CD14-positive monocyte (primary cell): ENCODE data around the gene HLA-DQA2. TPM values are rescaled to one million over a fixed set of nuclear protein-coding genes. Genes with fewer than 3 reads are reported as not detected.

ENCODE experiments used
- DNase-seq, 3 donors: peaks; one replicate each; pipeline ENCODE4 v3.0.0-alpha.2; 2011 to 2022
- H2AFZ ChIP-seq: 2 replicates; pipeline ENCODE4 v1.6.0; 2012; ENCODE audit warnings: mild to moderate bottlenecking, low read depth, low read length, inconsistent platforms; ENCODE audit not compliant: insufficient read depth, poor library complexity, severe bottlenecking
- H3K27ac ChIP-seq, 2 donors: 1 replicate in 1 of 2; 2 replicates in 1 of 2; pipeline ENCODE4 v1.5.1; 2012 to 2013; ENCODE audit warnings: low read length in 2 of 2, control low read depth in 1 of 2, inconsistent platforms in 1 of 2, low read depth in 1 of 2, mild to moderate bottlenecking in 1 of 2
- H3K27me3 ChIP-seq, 2 donors: one replicate each; pipeline versions ENCODE4 v1.6.0 to v1.6.1; 2011 to 2013; ENCODE audit warnings: low read length in 2 of 2; ENCODE audit not compliant: control insufficient read depth in 2 of 2, insufficient read depth in 2 of 2
- H3K36me3 ChIP-seq, 2 donors: replicated peaks in 1 of 2; 1 replicate in 1 of 2; 2 replicates in 1 of 2; pipeline versions ENCODE4 v1.5.1 to v1.6.1; 2012 to 2013; ENCODE audit warnings: low read length in 2 of 2, control low read depth in 1 of 2, inconsistent platforms in 1 of 2, mild to moderate bottlenecking in 1 of 2; ENCODE audit not compliant: insufficient read depth in 2 of 2, control insufficient read depth in 1 of 2
- H3K4me1 ChIP-seq, 2 donors: 1 replicate in 1 of 2; 2 replicates in 1 of 2; pipeline versions ENCODE4 v1.5.1 to v1.6.1; 2012 to 2013; ENCODE audit warnings: low read length in 2 of 2, control low read depth in 1 of 2, inconsistent platforms in 1 of 2, mild to moderate bottlenecking in 1 of 2, moderate library complexity in 1 of 2; ENCODE audit not compliant: insufficient read depth in 2 of 2, control insufficient read depth in 1 of 2
- H3K4me2 ChIP-seq: replicated peaks from 2 replicates; pipeline ENCODE3; 2012; ENCODE audit warnings: low read length, moderate library complexity, mild to moderate bottlenecking; ENCODE audit not compliant: poor library complexity, severe bottlenecking; ENCODE audit errors: extremely low read depth
- H3K4me3 ChIP-seq, 3 experiments: fragments of 200-600 bp in 1 of 3; sonication (generic) in 1 of 3; replicated peaks in 1 of 3; 1 replicate in 2 of 3; 2 replicates in 1 of 3; pipeline ENCODE4 v1.5.1; 2011 to 2013; ENCODE audit warnings: low read length in 3 of 3, mild to moderate bottlenecking in 3 of 3, control low read depth in 2 of 3, low read depth in 2 of 3, inconsistent platforms in 1 of 3, moderate library complexity in 1 of 3
- H3K79me2 ChIP-seq: 2 replicates; pipeline ENCODE4 v1.6.0; 2012; ENCODE audit warnings: mild to moderate bottlenecking, control low read depth, inconsistent platforms, low read length, moderate library complexity; ENCODE audit not compliant: insufficient read depth
- H3K9ac ChIP-seq: 2 replicates; pipeline ENCODE4 v1.6.0; 2017; ENCODE audit warnings: low read length, mild to moderate bottlenecking; ENCODE audit not compliant: insufficient read depth, poor library complexity, severe bottlenecking
- H3K9me3 ChIP-seq, 2 donors: replicated peaks in 1 of 2; 1 replicate in 1 of 2; 2 replicates in 1 of 2; pipeline versions ENCODE4 v1.5.1 to v1.6.1; 2012 to 2013; ENCODE audit warnings: low read length in 2 of 2, control low read depth in 1 of 2; ENCODE audit not compliant: control insufficient read depth in 1 of 2, insufficient read depth in 1 of 2
- H4K20me1 ChIP-seq: 2 replicates; pipeline ENCODE4 v1.6.0; 2012; ENCODE audit warnings: mild to moderate bottlenecking, low read length, control low read depth, moderate library complexity; ENCODE audit not compliant: insufficient read depth
- H3K27ac Mint-ChIP-seq, 7 donors: one replicate each; pipeline ENCODE4 v1.8.0; 2020; ENCODE audit warnings: mild to moderate bottlenecking in 7 of 7, mixed read lengths in 7 of 7, moderate library complexity in 6 of 7, inconsistent platforms in 2 of 7
- H3K27me3 Mint-ChIP-seq, 3 donors: one replicate each; pipeline ENCODE4 v1.8.0; 2021 to 2022; ENCODE audit warnings: low read depth in 3 of 3, mild to moderate bottlenecking in 3 of 3, mixed read lengths in 3 of 3, moderate library complexity in 3 of 3, inconsistent platforms in 1 of 3
- H3K36me3 Mint-ChIP-seq, 2 donors: one replicate each; pipeline ENCODE4 v1.8.0; 2020; ENCODE audit warnings: mixed read lengths in 2 of 2, inconsistent platforms in 1 of 2, mild to moderate bottlenecking in 1 of 2
- H3K4me1 Mint-ChIP-seq: one replicate; pipeline ENCODE4 v1.8.0; 2020; ENCODE audit warnings: mild to moderate bottlenecking, mixed read lengths
- H3K4me3 Mint-ChIP-seq, 2 donors: one replicate each; pipeline ENCODE4 v1.8.0; 2020; ENCODE audit warnings: mild to moderate bottlenecking in 2 of 2, mixed read lengths in 2 of 2, moderate library complexity in 1 of 2
- H3K9me3 Mint-ChIP-seq, 7 donors: one replicate each; pipeline ENCODE4 v1.8.0; 2020 to 2022; ENCODE audit warnings: mixed read lengths in 7 of 7, mild to moderate bottlenecking in 6 of 7, moderate library complexity in 6 of 7, inconsistent platforms in 2 of 7
- intact Hi-C, 2 donors: fragments of 100-400 bp; cut with micrococcal nuclease; formaldehyde crosslinking; loops; one replicate each; pipeline versions ENCODE4 v1.15.0 to v1.15.1; 2023
- polyA plus RNA-seq, 3 donors: library from polyadenylated mRNA; depleted of rRNA in 1 of 3; unstranded in 2 of 3; stranded (reverse) in 1 of 3; fragments of 300-500 nt in 2 of 3; fragments of >200 nt in 1 of 3; fragmentation: Illumina TruSeq in 2 of 3; gene quantifications; 1 replicate in 2 of 3; 2 replicates in 1 of 3; pipeline ENCODE4 v1.2.3, GENCODE V29; 2012 to 2021
- TF ChIP-seq, protein P1 (sequence below): fragments of 200-600 bp; IDR thresholded peaks from one replicate; pipeline ENCODE4 v1.8.0; 2022; ENCODE audit warnings: antibody characterized with exemption, mild to moderate bottlenecking

HLA-DQA2 gene
- polyA plus RNA-seq, 3 donors, result 0.24 to 53.5 (median 15.5) TPM

- intact Hi-C loops, result loop anchor here (5.0 to 10.0 kb wide), 2 partner anchors 78 to 85 kb away; no protein-coding TSS in a partner anchor
- Histone ChIP-seq H3K9me3 (no peaks in the 10 kb centered on the region), H3K4me1 (peaks cover 9 to 11% of the 10 kb centered on the region in 2 donors), H3K4me3 (no peak overlapping the region), H3K27ac (no peak overlapping the region), H3K27me3 (no peaks in the 10 kb centered on the region), H2AFZ (no peak overlapping the region), H3K79me2 (no peaks in the 10 kb centered on the region), H3K9ac (no peak overlapping the region), H4K20me1 (no peaks in the 10 kb centered on the region), H3K4me2 (no peak overlapping the region), H3K36me3 (no peaks in the 10 kb centered on the region)
- peaks cover 1 to 4% (median 2%) of the 10 kb centered on the region in 3 donors for H3K27me3 Mint-ChIP-seq
- DNase-seq, result no peak
- H3K27ac Mint-ChIP-seq, result no peak overlapping the region
- TF ChIP-seq, protein P1, sequence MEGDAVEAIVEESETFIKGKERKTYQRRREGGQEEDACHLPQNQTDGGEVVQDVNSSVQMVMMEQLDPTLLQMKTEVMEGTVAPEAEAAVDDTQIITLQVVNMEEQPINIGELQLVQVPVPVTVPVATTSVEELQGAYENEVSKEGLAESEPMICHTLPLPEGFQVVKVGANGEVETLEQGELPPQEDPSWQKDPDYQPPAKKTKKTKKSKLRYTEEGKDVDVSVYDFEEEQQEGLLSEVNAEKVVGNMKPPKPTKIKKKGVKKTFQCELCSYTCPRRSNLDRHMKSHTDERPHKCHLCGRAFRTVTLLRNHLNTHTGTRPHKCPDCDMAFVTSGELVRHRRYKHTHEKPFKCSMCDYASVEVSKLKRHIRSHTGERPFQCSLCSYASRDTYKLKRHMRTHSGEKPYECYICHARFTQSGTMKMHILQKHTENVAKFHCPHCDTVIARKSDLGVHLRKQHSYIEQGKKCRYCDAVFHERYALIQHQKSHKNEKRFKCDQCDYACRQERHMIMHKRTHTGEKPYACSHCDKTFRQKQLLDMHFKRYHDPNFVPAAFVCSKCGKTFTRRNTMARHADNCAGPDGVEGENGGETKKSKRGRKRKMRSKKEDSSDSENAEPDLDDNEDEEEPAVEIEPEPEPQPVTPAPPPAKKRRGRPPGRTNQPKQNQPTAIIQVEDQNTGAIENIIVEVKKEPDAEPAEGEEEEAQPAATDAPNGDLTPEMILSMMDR, result no peak
- peaks cover 0 to 6% (median 0%) of the 10 kb centered on the region in 7 donors for H3K9me3 Mint-ChIP-seq
- H3K36me3 Mint-ChIP-seq, result no peaks in the 10 kb centered on the region
- H3K4me3 Mint-ChIP-seq, result no peak overlapping the region
- H3K4me1 Mint-ChIP-seq, result peaks cover 15% of the 10 kb centered on the region
Measured at GRCh38 chr6:32709625-32710024, 31.6 kb upstream of the HLA-DQA2 start.

GRCh38 chr6:32713241-32713640 is 27.9 kb upstream of the HLA-DQA2 start:
- no peaks in the 10 kb centered on the region for H3K9me3 ChIP-seq
- H3K9me3 Mint-ChIP-seq, result peaks cover 0 to 2% (median 0%) of the 10 kb centered on the region in 7 donors
- H3K4me3 ChIP-seq, result no peak overlapping the region
- H3K36me3 Mint-ChIP-seq, result no peaks in the 10 kb centered on the region
- no peak overlapping the region for H3K27ac ChIP-seq
- intact Hi-C loops, result loop anchor here in 1 of 2 donors (5.0 kb wide), 1 partner anchor 74 kb away; no protein-coding TSS in a partner anchor
- H3K4me1 Mint-ChIP-seq, result peaks cover 15% of the 10 kb centered on the region
- H3K4me1 ChIP-seq, result peaks cover 9 to 11% of the 10 kb centered on the region in 2 donors
- H3K27ac Mint-ChIP-seq, result no peak overlapping the region
- H3K9ac ChIP-seq, result no peak overlapping the region
- no peaks in the 10 kb centered on the region for H4K20me1 ChIP-seq
- H3K79me2 ChIP-seq, result no peaks in the 10 kb centered on the region
- DNase-seq, result no peak
- H3K27me3 ChIP-seq, result no peaks in the 10 kb centered on the region
- peaks cover 3 to 5% (median 4%) of the 10 kb centered on the region in 3 donors for H3K27me3 Mint-ChIP-seq
- H3K4me3 Mint-ChIP-seq, result no peak overlapping the region
- H2AFZ ChIP-seq, result peak overlapping the region; percentile 11
- H3K4me2 ChIP-seq, result no peak overlapping the region
- TF ChIP-seq, protein P1, result no peak
- no peaks in the 10 kb centered on the region for H3K36me3 ChIP-seq
